Gastroesophageal sphincter (tissue), 3 donors: Measurements from ENCODE around the gene PIK3R5.

Source experiments
- EP300 ChIP-seq: sonication (generic); formaldehyde crosslinking; IDR thresholded peaks from one replicate; pipeline ENCODE4 v1.6.1; 2017; ENCODE audit warnings: antibody characterized with exemption, mild to moderate bottlenecking
- POLR2AphosphoS5 ChIP-seq: sonication (generic); formaldehyde crosslinking; IDR thresholded peaks from one replicate; pipeline ENCODE4 v1.6.1; 2017; ENCODE audit warnings: antibody characterized with exemption
- TF ChIP-seq, protein P1 (sequence below), 4 experiments: fragments of 200-600 bp in 2 of 4; fragments of 450-650 bp in 2 of 4; sonication (generic) in 1 of 4; IDR thresholded peaks; one replicate each; pipeline ENCODE4 v1.5.1; 2017 to 2019; ENCODE audit warnings: antibody characterized with exemption in 4 of 4, mild to moderate bottlenecking in 2 of 4, moderate library complexity in 2 of 4

DNA sequence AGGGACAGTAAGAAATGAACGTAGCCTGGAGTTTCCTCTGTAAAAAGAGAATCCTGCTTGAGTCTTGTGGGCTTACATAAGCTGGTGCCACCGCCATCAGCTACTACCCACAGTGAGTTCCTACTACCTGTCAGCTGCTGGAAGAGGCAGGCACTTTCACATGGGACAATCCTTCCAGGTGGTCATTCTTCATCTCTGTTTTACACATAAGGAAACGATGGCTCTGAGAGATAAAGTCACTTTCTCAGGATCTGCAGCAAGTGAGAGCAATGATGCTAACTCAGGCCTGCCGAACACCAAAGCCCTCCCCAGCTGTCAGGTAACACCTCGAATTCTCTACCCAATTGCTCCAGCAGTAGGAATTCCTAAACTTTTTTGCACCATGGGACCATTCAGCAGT, 26.6 kb downstream of the PIK3R5 start:
- TF ChIP-seq, protein P1, sequence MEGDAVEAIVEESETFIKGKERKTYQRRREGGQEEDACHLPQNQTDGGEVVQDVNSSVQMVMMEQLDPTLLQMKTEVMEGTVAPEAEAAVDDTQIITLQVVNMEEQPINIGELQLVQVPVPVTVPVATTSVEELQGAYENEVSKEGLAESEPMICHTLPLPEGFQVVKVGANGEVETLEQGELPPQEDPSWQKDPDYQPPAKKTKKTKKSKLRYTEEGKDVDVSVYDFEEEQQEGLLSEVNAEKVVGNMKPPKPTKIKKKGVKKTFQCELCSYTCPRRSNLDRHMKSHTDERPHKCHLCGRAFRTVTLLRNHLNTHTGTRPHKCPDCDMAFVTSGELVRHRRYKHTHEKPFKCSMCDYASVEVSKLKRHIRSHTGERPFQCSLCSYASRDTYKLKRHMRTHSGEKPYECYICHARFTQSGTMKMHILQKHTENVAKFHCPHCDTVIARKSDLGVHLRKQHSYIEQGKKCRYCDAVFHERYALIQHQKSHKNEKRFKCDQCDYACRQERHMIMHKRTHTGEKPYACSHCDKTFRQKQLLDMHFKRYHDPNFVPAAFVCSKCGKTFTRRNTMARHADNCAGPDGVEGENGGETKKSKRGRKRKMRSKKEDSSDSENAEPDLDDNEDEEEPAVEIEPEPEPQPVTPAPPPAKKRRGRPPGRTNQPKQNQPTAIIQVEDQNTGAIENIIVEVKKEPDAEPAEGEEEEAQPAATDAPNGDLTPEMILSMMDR (IDR thresholded peaks at IDR 0.05), result no peak
- TF ChIP-seq POLR2AphosphoS5 (no peak), EP300 (no peak)
